NB4 (cell line): ENCODE measurements around the gene RSAD1.

ENCODE experiments used
- DNase-seq: peaks from one replicate; pipeline ENCODE4 v3.0.0; 2010; ENCODE audit warnings: low read depth
- H3K4me3 ChIP-seq: one replicate; pipeline ENCODE4 v1.5.1; 2011; ENCODE audit warnings: mild to moderate bottlenecking, low read depth, low read length, moderate library complexity
- MYC ChIP-seq: IDR thresholded peaks from 2 replicates; pipeline ENCODE4 v1.6.1; 2011; ENCODE audit warnings: low read depth, low read length
- POLR2A ChIP-seq: IDR thresholded peaks from 2 replicates; pipeline ENCODE4 v1.6.1; 2011; ENCODE audit warnings: mild to moderate bottlenecking; ENCODE audit not compliant: insufficient read length; ENCODE audit errors: extremely low read depth
- TF ChIP-seq, protein P1 (sequence below): IDR thresholded peaks from one replicate; pipeline ENCODE4 v1.5.1; 2012; ENCODE audit warnings: low read depth, low read length
- TF ChIP-seq, protein P2 (sequence below): IDR thresholded peaks from 2 replicates; pipeline ENCODE4 v1.6.1; 2011; ENCODE audit warnings: low read depth, low read length

Gene RSAD1

DNA sequence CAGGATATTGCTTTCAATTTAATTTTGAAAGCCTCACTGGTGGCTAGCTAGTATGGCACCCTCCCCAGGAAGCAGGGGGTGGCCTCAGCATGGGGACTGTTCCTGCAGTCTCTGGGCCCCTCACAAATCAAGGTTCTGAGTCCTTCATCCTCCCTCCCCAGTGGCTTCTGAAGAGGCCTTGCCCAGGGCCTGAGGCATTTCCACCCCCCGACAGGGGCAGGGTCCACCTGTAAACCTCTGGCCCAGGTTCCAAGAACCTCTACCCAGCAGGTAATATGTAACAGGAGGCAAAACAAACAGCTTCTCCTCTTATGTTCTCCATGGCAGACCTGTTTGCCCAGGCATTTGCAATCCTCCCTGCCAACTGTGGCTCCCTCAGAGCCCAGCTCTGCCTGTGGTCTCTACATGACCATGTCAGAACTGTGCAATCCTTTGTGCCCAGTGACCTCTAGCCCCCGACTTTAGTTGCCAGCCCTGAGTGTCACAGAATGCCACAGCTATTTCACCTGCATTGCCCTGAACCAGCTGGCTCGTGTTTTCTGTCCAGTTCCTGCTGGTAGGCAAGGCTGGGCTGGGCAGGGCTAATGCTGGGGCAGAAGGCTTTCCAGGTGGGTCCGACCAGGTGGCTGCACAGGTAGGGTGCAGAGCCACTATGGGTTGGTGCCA, 38.4 kb upstream of the RSAD1 start:
- no peak overlapping the region for H3K4me3 ChIP-seq
- TF ChIP-seq, protein P1, sequence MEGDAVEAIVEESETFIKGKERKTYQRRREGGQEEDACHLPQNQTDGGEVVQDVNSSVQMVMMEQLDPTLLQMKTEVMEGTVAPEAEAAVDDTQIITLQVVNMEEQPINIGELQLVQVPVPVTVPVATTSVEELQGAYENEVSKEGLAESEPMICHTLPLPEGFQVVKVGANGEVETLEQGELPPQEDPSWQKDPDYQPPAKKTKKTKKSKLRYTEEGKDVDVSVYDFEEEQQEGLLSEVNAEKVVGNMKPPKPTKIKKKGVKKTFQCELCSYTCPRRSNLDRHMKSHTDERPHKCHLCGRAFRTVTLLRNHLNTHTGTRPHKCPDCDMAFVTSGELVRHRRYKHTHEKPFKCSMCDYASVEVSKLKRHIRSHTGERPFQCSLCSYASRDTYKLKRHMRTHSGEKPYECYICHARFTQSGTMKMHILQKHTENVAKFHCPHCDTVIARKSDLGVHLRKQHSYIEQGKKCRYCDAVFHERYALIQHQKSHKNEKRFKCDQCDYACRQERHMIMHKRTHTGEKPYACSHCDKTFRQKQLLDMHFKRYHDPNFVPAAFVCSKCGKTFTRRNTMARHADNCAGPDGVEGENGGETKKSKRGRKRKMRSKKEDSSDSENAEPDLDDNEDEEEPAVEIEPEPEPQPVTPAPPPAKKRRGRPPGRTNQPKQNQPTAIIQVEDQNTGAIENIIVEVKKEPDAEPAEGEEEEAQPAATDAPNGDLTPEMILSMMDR: no peak
- TF ChIP-seq MYC (no peak), POLR2A (no peak)
- TF ChIP-seq, protein P2, sequence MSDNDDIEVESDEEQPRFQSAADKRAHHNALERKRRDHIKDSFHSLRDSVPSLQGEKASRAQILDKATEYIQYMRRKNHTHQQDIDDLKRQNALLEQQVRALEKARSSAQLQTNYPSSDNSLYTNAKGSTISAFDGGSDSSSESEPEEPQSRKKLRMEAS: no peak
- DNase-seq: no peak

DNA sequence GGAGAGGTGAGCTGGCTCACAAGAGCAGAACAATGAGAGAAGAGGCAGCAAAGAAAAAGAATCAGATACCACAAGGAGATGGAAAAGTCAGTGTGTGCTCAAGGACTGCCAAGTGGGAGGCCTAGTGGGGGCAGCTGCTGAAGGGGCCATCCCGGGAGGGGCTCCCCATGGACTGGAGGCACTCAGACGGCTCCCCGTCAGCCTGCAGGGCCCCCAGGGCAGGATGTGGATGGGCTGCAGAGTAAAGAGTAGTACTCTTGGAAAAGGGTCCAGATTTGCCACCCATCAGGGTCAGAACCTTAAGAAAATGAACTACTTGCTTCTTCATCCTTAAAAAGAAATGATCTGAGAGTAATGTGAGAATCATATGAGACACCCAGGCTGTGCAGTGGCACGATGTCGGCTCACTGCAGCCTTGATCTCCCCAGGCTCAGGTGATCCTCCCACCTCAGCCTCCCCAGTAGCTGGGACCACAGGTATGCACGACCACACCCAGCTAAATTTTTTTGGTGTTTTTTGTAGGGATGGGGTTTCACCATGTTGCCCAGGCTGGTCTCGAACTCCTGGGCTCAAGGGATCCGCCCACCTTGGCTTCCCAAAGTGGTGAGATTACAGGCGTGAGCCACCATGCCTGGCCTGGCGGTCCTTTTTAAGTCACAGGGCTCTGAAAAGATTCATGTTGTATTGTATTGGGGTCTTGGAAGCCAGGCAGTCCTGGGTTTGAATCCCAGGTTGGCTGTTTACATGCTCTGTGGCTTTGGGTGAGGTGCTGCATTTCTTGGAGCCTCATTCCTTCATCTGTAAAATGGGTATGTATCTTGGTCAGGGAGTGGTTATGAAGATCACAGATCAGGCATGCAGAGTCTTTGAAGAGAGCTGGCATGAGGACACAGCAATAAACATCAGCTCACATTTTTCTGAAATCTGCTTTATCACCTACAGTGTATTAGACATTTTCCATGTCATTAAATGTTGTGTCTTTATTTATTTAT, 37.5 kb upstream of the RSAD1 start:
- H3K4me3 ChIP-seq: no peak overlapping the region
- TF ChIP-seq, protein P1: no peak
- no peak for DNase-seq

DNA sequence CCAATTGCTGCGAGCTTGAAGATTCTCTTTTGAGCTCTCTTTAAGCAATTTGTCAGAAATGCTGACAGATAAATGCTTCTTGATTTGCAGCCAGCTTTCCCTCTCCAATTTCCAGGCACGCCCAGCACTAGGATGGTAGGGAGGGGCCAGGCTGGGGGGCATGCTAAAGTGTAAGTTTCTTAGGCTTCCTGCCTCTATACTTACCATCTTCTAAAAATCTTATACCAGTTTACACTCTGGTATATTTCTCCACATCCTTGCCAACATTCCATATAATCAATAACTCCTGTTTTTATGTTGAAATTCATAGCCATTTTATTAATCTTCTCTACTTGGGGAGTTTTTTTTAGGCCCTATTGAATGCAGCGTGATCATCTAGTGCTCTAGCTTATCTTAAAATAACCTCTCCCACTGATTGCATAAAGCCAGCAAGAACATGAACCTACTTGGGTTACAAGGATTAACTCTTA, 35.1 kb upstream of the RSAD1 start:
- DNase-seq: no peak
- H3K4me3 ChIP-seq: no peak overlapping the region
- TF ChIP-seq POLR2A (no peak), MYC (no peak)
- TF ChIP-seq, protein P1: no peak
- TF ChIP-seq, protein P2: no peak

DNA sequence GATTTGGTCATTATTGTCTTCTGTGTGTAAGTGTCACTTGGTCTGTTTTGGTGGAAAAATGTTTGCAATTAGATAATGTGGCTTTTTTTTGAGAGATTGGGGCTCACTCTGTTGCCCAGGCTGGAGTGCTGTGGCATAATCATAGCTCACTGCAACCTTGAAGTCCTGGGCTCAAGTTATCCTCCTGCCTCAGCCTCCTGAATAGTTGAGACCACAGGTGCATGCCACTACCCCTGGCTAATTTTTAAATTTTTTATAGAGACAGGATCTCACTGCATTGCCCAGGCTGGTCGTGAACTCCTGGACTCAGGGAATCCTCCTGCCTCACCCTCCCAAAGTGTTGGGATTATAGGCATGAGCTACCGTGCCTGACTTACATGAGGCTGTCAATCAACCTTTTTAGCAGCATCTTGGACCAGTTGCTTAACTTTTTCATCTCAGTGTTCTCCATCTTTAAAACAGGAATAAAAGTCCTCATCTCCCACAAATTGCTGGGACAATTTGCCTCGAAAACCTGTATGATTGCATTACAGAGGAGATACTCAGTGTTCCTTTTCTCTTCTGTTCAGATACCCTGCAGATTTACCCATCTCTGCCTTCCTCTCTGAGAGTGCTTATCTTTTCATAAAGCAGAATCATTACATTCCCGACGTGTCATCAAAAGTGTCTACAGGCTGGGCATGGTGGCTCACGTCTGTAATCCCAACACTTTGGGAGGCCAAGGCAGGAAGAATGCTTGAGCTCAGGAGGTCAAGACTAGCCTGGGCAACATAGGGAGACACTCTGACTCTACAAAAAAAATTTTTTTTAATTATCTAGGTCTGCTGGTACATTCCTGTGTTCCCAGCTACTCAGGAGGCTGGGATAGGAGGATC, 33.6 kb upstream of the RSAD1 start:
- TF ChIP-seq, protein P2: no peak
- TF ChIP-seq MYC: no peak
- TF ChIP-seq POLR2A: no peak
- TF ChIP-seq, protein P1: no peak
- DNase-seq: no peak
- no peak overlapping the region for H3K4me3 ChIP-seq

DNA sequence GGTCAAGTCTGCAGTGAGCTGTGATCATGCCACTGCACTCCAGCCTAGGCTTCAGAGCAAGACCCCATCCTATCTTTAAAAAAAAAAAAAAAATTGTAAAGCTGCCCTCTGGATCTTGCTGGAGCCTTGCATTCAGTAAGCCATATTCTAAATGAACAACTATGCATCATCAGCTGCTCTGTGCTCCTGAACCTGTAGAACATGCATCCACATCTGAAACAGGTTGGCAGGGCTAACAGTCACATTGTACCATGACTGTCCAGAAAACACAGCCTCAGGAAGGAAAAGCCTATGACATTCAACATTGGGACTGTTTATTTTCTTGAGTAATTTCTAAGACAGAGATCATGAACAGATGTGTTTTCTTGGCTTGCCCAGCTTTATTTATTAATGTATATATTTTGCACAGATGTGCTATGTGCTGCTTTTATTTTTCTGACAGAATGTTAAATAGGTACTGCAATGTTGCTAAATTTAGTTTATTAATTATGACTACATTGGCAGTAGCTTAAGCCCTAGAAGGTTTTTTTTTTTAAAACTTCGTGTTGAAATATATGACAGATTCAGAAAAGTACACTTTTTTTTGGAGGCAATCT, 32.8 kb upstream of the RSAD1 start:
- H3K4me3 ChIP-seq: no peak overlapping the region
- DNase-seq: no peak
- TF ChIP-seq, protein P2: no peak
- no peak for TF ChIP-seq MYC
- TF ChIP-seq, protein P1: no peak
